AG20443 (cell line): ENCODE measurements around the gene LCE1A.

ENCODE experiments used
- DNase-seq: peaks from one replicate; pipeline ENCODE4 v3.0.0; 2012; ENCODE audit warnings: low spot score, mixed read lengths

The LCE1A gene, protein sequence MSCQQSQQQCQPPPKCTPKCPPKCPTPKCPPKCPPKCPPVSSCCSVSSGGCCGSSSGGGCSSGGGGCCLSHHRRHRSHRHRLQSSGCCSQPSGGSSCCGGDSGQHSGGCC

GRCh38 chr1:152827173-152827572 is at the start of gene LCE1A:
Gene LCE1A (plus strand): TSS chr1:152827473. CDS start chr1:152827473, 0 bp downstream.
- DNase-seq: no peak

DNA sequence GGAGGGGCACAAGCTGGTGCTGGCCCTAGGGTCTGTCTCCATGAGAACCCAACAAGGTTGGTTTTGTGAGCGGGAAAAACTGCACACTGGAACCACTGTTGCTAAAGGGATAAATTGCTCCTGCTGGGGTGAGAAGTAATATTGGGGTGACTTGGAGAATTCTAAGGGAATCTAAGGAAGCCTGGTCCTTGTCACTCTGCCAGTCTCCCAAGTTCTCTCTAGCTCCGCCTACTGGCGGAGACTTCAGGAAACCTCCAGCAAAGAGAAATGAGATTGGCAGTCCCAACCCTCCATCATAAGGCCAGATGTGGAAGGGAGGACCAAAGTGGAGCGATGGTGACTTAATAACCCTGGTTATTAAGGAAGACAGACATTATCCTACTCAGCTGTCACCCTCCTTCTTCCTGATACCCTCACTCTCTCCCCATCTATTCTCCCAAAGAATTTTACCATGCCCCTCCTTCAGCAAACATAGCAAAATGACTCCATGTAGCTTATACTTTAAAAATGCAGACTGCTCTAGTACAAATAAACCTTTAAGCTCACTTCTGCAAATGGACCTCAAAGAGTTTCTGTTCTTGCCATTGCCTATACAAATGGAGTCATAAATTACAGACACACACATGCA is 49.6 kb upstream of the LCE1A start:
- no peak for DNase-seq

DNA sequence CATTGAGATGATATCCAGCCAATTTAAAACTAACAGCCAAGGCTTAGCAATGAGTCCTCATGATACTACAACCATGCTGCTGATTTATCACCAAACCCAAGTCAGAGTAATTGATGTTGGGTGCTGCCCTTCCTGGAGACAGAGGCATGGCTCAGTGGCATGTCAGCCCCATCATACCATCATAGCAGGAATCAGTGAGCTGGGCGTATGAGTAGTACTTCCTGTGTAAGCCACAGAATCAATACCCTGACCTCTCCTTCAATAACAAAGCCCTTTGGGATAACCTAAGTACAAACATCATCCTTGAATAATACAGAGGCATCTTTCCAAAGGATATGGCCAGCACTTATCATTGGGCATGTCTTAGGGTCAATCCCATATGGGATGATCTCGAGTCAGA is 44.2 kb upstream of the LCE1A start:
- no peak for DNase-seq

DNA sequence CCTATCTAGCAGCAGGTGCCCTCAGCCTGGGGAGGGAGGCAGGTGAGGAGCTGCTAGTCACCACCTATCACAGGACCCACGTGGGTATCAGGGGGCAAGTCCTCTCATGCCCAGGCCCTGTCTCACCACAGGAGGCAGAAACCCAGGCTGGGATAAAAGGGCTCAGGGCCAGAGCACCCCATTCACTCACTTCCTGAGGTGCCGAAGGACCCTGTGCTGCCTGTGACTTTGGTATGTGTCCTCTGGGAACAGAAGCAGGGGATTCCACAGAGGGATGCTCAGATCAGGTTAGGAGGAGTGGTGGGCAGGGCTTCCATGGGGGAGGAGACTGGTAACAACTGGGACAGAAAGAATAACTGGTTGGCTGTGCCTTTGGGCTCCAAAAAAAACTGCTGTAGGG is 41.2 kb upstream of the LCE1A start, which contains the start of gene LCE1E:
LCE1E (plus strand) TSS at position 181 of the 400 bp plus-strand sequence. CDS start 1,043 bp downstream, outside the sequence.
- no peak for DNase-seq

GRCh38 chr1:152795686-152796085 is 31.6 kb upstream of the LCE1A start:
- DNase-seq: no peak

DNA sequence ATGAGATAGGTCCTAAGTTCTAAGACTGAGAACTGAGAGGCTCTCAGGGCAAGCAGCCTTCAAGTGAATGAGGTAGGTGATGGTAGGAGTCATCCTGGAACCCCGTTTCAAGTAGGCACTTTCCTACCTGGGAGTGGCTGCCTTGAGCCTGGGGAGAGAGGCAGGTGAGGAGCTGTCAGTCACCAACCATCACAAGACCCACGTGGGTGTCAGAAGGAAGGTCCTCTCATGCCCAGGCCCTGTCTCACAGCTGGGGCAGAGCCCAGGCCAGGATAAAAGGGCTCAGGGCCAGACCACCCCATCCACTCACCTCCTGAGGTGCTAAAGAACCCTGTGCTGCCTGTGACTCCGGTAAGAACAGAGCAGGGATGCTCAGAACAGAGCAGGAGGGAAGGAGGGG is 30.9 kb upstream of the LCE1A start, which contains the start of gene LCE1D:
LCE1D (plus strand) TSS at position 301 of the 400 bp plus-strand sequence. CDS start 1,074 bp downstream, outside the sequence.
- DNase-seq: no peak

DNA sequence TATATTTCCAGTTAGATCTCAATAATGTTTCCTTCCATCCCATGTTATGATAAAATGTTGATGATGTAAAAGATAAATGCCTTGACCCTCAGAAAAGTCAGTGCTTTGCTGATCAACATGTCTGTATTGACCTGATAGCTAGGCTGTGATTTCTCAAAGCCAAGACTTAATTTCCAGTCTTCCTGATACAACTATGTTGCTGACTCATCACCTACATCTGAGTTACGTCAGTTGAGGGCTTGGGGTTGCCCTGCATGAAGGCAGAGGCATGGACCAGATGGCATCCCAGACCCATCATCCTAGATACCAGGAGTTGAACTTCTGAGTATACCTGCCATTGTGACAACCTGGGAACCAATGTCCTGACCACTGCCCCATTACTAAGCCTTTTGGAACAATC is 25.9 kb upstream of the LCE1A start:
- DNase-seq: no peak

DNA sequence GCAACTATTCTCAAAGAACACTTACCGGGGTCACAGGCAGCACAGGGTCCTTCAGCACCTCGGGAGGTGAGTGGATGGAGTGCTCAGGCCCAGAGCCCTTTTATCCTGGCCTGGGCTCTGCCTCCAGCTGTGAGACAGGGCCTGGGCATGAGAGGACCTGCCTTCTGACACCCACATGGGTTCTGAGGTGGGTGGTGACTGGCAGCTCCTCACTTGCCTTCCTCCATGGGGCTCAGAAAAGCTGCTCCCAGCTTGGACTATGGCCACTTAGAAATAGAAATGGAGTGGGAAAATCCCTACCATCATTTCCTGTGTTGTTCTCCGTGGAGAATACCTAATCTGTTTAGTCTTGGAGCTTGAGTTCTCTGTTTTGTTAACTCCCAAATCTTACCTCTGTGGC is 20.7 kb upstream of the LCE1A start, which contains the start of gene LCE1C:
LCE1C (minus strand) TSS at position 76 of the 400 bp plus-strand sequence. CDS start 1,173 bp downstream, outside the sequence.
- DNase-seq: no peak

- no peak for DNase-seq
These were observed 16.2 kb upstream of the LCE1A start for GRCh38 chr1:152811050-152811449.

GRCh38 chr1:152811671-152812070 is 15.6 kb upstream of the LCE1A start, which contains the start of gene LCE1B:
Gene LCE1B (plus strand): TSS chr1:152811971. CDS start chr1:152812447, 476 bp downstream.
- no peak for DNase-seq

- DNase-seq: no peak
These were observed 10.0 kb upstream of the LCE1A start for GRCh38 chr1:152817309-152817708.

GRCh38 chr1:152823294-152823693 is 4.0 kb upstream of the LCE1A start:
- DNase-seq: no peak

GRCh38 chr1:152824964-152825363 is 2.3 kb upstream of the LCE1A start:
- DNase-seq: no peak

- DNase-seq: no peak
These were observed 9.6 kb downstream of the LCE1A start for GRCh38 chr1:152836870-152837269.

- no peak for DNase-seq
These were observed 15.3 kb downstream of the LCE1A start, which contains the start of gene LCE6A for GRCh38 chr1:152842556-152842955. Gene LCE6A (plus strand): TSS chr1:152842856. CDS start chr1:152843521, 665 bp downstream.

- DNase-seq: no peak
These were observed 28.4 kb downstream of the LCE1A start for GRCh38 chr1:152855661-152856060.

DNA sequence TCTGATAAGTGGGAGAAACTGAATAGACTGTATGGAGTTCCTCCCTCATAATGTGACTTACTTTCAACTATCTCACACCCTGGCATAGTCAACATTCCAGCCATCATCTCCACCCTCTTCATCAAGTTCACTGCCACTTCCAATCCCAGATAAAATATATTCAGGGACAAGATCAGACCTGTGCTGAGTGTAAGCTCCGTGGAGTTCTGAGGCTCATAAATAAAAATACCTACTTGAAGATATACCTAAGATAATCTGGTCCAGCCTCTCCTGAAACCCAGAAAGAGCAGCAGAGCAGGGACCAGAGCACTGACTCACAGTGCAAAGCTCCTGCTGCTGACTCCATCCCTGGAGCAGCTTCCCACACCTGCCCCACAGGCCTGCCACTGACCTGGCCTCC is 30.8 kb downstream of the LCE1A start:
- DNase-seq: no peak

DNA sequence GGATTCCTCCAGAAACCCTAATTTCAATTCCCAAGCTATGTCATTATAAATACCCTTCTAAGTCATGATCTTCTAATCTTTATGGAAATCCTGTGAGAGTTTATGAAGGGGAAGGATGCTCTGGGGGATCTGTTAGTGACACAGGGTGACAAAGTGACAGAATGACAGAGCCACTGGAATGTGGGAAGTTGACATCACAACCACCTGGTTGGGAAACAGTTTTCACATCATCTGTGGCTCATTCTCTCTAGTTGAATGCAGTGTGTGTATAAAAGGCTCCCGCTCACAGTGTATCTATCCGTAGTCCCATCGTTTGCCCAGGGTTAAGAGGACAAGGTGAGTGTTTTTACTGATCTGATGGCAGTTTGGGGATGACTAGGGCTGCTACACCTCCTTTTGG is 32.4 kb downstream of the LCE1A start, which contains the start of gene LCE7A:
LCE7A (plus strand) TSS at position 301 of the 400 bp plus-strand sequence. CDS start 702 bp downstream, outside the sequence.
- no peak for DNase-seq

- DNase-seq: no peak
These were observed 32.9 kb downstream of the LCE1A start for GRCh38 chr1:152860129-152860528.

GRCh38 chr1:152861374-152861773 is 34.1 kb downstream of the LCE1A start:
- DNase-seq: no peak

DNA sequence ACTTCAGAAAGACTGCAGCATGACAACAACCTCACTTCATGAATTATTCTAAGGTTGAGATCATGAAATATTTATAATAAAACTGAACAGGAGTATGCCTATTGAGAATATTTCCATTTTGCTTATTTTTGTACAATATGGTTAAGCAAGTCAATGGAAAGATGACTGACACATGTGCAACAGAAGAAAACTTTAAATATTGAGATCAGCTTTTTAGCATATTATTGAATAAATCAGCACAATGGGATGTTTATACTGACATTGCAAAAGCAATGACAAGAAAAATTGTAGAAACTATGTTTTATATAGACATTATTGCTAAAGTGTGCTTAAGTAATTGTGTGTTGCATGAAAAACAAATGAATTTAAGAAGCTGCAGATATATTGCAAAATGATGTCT is 37.2 kb downstream of the LCE1A start:
- no peak for DNase-seq

DNA sequence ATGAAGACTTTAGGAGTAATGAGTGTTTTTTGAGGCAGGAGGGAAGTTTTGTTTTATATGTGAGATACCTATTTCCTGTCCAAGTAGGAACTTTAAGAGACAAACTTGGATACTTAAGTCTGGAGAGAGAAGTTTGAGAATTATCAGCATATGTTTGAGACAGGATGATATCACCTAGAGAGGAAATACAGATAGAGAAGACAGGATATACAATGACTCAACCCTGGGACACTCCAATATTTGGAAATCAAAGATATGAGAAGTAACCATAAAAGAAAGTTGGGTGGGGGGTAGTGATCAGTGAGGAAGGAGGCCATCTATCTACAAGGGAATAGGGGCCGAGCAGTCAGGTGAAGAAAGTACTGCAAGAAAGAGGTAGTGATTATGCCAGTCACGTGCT is 39.0 kb downstream of the LCE1A start:
- no peak for DNase-seq

DNA sequence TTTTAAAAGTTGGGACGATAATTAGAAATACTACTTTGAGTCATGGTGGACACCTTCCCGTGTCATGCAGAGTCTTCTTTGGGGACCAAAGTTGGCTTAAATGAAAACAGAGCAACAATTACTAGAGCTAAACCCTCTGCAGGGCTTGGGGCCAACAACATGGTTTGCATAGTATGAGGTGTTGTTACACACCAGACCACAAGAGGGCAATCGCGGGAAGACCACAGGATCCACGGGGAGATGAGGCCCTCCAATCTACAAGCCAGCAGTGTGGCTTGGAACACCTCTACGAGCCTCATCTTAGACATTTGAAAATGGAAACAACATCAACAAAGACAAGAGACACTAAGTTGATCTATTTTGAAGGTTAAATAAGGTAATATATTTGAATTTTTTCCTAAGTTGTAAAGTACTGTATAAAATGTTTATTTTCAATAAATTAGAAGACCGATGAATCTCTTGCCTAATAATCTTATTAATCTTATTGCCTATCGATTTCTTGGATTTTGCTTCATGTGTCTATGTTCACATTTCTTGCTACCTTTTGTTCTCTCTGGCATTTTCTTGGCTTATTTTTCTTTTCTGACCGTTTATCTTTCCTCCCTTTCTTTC is 42.6 kb downstream of the LCE1A start:
- peak; percentile 89 for DNase-seq
